ENCODE data around the gene SHROOM3. TPM values are rescaled to one million over a fixed set of nuclear protein-coding genes. Genes with fewer than 3 reads are reported as not detected.
A peak's percentile ranks its signal among the peaks of the same experiment; 100 is the strongest.

SHROOM3 gene
- total and polyA plus RNA-seq, 2 of the 13 experiments (the other 11 are each of a cell fraction or from before 2014, with no cell fraction given) = 0.01 TPM; not detected in 1

DNA sequence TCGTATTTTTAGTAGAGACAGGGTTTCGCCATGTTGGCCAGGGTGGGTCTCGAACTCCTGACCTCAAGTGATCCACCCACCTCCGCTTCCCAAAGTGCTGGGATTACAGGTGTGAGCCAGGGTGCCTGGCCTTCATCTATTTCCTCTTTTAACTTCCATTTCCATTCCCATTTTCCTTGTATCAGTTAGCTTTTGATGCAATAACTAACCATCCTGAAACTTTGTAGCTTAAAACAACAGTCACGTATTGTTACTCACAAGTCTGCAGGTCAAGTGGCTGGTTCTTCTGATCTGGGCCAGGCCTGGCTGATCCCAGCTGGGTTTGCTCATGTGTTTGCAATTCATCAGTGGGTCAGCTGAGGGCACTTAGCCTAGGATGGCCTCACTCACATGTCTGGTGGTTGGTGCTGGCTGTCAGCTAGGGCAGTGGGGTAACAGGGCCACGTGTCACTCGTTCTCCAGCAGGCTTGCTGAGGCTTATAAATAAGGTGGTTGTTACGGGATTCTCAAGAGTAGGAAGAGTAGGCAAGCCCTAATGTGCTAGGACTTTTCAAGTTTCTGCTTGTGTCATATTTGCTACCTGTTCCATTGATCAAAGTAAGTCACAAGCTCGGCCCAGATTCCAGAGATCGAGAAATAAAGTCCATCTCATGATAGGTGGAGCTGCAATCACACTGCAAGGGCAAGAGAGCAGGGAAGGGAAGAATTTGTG, 374.7 kb downstream of the SHROOM3 start (continued):
- TF ChIP-seq, protein P1, sequence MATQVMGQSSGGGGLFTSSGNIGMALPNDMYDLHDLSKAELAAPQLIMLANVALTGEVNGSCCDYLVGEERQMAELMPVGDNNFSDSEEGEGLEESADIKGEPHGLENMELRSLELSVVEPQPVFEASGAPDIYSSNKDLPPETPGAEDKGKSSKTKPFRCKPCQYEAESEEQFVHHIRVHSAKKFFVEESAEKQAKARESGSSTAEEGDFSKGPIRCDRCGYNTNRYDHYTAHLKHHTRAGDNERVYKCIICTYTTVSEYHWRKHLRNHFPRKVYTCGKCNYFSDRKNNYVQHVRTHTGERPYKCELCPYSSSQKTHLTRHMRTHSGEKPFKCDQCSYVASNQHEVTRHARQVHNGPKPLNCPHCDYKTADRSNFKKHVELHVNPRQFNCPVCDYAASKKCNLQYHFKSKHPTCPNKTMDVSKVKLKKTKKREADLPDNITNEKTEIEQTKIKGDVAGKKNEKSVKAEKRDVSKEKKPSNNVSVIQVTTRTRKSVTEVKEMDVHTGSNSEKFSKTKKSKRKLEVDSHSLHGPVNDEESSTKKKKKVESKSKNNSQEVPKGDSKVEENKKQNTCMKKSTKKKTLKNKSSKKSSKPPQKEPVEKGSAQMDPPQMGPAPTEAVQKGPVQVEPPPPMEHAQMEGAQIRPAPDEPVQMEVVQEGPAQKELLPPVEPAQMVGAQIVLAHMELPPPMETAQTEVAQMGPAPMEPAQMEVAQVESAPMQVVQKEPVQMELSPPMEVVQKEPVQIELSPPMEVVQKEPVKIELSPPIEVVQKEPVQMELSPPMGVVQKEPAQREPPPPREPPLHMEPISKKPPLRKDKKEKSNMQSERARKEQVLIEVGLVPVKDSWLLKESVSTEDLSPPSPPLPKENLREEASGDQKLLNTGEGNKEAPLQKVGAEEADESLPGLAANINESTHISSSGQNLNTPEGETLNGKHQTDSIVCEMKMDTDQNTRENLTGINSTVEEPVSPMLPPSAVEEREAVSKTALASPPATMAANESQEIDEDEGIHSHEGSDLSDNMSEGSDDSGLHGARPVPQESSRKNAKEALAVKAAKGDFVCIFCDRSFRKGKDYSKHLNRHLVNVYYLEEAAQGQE (IDR thresholded peaks at IDR 0.05; ENCODE audit: borderline replicate concordance in 1 of 2, low read depth in 1 of 2, low read length in 2 of 2) = no peak
- peak; percentile 22; the same call in 1 of the 2 replicates for TF ChIP-seq HOXA3 (CRISPR knock-in tag; IDR thresholded peaks at IDR 0.05)
- TF ChIP-seq, protein P2, sequence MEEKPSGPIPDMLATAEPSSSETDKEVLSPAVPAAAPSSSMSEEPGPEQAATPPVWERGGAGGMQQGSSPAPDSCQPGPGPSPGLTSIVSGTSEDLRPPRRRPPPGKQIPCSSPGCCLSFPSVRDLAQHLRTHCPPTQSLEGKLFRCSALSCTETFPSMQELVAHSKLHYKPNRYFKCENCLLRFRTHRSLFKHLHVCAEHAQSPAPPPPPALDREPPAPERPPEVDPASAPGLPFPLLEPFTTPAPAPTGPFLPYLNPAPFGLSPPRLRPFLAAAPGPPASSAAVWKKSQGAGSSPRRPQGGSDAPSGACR (CRISPR knock-in tag; IDR thresholded peaks at IDR 0.05) = no peak
- TF ChIP-seq ZBTB8A (CRISPR knock-in tag; IDR thresholded peaks at IDR 0.05; ENCODE audit: borderline replicate concordance, low read depth) = no peak
- TF ChIP-seq PHF8 (CRISPR knock-in tag; IDR thresholded peaks at IDR 0.05) = no peak
- TF ChIP-seq NBN (conservative IDR thresholded peaks at IDR 0.05) = no peak
- peak; percentile 56; the same call in 1 of the 2 replicates for TF ChIP-seq ZFY (CRISPR knock-in tag; IDR thresholded peaks at IDR 0.05)
- TF ChIP-seq, protein P3, sequence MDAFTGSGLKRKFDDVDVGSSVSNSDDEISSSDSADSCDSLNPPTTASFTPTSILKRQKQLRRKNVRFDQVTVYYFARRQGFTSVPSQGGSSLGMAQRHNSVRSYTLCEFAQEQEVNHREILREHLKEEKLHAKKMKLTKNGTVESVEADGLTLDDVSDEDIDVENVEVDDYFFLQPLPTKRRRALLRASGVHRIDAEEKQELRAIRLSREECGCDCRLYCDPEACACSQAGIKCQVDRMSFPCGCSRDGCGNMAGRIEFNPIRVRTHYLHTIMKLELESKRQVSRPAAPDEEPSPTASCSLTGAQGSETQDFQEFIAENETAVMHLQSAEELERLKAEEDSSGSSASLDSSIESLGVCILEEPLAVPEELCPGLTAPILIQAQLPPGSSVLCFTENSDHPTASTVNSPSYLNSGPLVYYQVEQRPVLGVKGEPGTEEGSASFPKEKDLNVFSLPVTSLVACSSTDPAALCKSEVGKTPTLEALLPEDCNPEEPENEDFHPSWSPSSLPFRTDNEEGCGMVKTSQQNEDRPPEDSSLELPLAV (CRISPR knock-in tag; conservative IDR thresholded peaks at IDR 0.05; ENCODE audit: low read depth) = no peak
- TF ChIP-seq SRF (IDR thresholded peaks at IDR 0.05; ENCODE audit: low read depth, low read length) = no peak
- no peak for TF ChIP-seq THYN1 (CRISPR knock-in tag; IDR thresholded peaks at IDR 0.05; ENCODE audit: borderline replicate concordance, low read depth)
- no peak for TF ChIP-seq NCOA1 (CRISPR knock-in tag; IDR thresholded peaks at IDR 0.05)
- no peak for TF ChIP-seq ERF (CRISPR knock-in tag; IDR thresholded peaks at IDR 0.05)
- no peak for TF ChIP-seq ZNF256 (CRISPR knock-in tag; conservative IDR thresholded peaks at IDR 0.05)
- TF ChIP-seq ZNF225 (CRISPR knock-in tag; IDR thresholded peaks at IDR 0.05) = no peak
- no peak for TF ChIP-seq ZFP36 (IDR thresholded peaks at IDR 0.05; ENCODE audit: borderline replicate concordance, low read depth, low read length, partially characterized antibody)
- no peak for TF ChIP-seq ZNF34 (CRISPR knock-in tag; IDR thresholded peaks at IDR 0.05; ENCODE audit: borderline replicate concordance)
- TF ChIP-seq, protein P4, sequence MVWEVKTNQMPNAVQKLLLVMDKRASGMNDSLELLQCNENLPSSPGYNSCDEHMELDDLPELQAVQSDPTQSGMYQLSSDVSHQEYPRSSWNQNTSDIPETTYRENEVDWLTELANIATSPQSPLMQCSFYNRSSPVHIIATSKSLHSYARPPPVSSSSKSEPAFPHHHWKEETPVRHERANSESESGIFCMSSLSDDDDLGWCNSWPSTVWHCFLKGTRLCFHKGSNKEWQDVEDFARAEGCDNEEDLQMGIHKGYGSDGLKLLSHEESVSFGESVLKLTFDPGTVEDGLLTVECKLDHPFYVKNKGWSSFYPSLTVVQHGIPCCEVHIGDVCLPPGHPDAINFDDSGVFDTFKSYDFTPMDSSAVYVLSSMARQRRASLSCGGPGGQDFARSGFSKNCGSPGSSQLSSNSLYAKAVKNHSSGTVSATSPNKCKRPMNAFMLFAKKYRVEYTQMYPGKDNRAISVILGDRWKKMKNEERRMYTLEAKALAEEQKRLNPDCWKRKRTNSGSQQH (CRISPR knock-in tag; IDR thresholded peaks at IDR 0.05; ENCODE audit: low read depth) = no peak
- no peak for TF ChIP-seq KLF15 (CRISPR knock-in tag; IDR thresholded peaks at IDR 0.05; ENCODE audit: borderline replicate concordance)
- peak; percentile 69; the same call in 1 of the 2 replicates for TF ChIP-seq YEATS4 (CRISPR knock-in tag; IDR thresholded peaks at IDR 0.05; ENCODE audit: borderline replicate concordance)
- no peak for TF ChIP-seq HCFC1 (IDR thresholded peaks at IDR 0.05; ENCODE audit: low read depth, low read length)
- TF ChIP-seq ZC3H13 (CRISPR knock-in tag; IDR thresholded peaks at IDR 0.05) = no peak
- TF ChIP-seq KDM5B (CRISPR knock-in tag; IDR thresholded peaks at IDR 0.05; ENCODE audit: borderline replicate concordance) = no peak; the same call in 1 of the 2 replicates
- no peak for TF ChIP-seq ZMYM2 (CRISPR knock-in tag; IDR thresholded peaks at IDR 0.05)
- no peak for TF ChIP-seq SRSF1 (optimal IDR thresholded peaks at IDR 0.05; ENCODE audit: low read depth, low read length)

Measured in HepG2 (cell line).